Stimulated activated CD4-positive, alpha-beta T cell treated with anti-CD3 and anti-CD28 coated beads, Interleukin-12 subunit alpha, Interleukin-12 subunit beta, amount 100 ng/mL, for 48 hours (primary cell): ENCODE measurements around the gene HNRNPM.

Source experiments
- DNase-seq, 3 donors: peaks; one replicate each; pipeline ENCODE4 v3.0.0-alpha.2; 2020; ENCODE audit warnings: low read depth in 2 of 3, low spot score in 1 of 3

HNRNPM gene

DNA sequence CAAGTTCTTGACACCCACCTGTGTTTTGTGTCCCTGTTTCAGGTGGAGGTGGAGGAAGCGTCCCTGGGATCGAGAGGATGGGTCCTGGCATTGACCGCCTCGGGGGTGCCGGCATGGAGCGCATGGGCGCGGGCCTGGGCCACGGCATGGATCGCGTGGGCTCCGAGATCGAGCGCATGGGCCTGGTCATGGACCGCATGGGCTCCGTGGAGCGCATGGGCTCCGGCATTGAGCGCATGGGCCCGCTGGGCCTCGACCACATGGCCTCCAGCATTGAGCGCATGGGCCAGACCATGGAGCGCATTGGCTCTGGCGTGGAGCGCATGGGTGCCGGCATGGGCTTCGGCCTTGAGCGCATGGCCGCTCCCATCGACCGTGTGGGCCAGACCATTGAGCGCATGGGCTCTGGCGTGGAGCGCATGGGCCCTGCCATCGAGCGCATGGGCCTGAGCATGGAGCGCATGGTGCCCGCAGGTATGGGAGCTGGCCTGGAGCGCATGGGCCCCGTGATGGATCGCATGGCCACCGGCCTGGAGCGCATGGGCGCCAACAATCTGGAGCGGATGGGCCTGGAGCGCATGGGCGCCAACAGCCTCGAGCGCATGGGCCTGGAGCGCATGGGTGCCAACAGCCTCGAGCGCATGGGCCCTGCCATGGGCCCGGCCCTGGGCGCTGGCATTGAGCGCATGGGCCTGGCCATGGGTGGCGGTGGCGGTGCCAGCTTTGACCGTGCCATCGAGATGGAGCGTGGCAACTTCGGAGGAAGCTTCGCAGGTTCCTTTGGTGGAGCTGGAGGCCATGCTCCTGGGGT lies 41.0 kb downstream of the HNRNPM start:
- DNase-seq: no peak

DNA sequence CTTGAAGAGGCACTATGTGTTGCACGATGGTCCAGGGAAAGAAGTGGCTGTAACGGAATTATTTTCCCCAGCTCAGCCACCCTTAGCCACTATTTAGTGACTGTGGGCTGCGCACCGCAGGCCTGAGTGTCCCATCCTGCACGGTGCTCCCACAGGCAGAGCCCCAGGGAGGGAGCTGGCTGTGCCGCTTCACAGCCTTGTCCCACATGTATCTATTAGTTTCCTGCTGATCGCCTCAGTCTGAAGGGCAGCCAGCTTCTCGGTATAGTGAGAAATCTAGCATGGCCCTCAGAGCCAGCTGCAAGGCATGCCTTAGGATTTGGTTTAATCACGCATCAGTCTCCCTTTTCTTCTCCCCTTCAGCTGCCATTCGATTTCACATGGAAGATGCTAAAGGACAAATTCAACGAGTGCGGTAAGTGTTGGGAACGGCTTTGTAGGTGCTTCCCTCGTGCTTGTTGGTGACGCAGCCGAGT lies 41.9 kb downstream of the HNRNPM start:
- no peak for DNase-seq

GRCh38 chr19:8487137-8487851 lies 42.5 kb downstream of the HNRNPM start:
- DNase-seq: peak; percentile 31 to 44 (median 42)

DNA sequence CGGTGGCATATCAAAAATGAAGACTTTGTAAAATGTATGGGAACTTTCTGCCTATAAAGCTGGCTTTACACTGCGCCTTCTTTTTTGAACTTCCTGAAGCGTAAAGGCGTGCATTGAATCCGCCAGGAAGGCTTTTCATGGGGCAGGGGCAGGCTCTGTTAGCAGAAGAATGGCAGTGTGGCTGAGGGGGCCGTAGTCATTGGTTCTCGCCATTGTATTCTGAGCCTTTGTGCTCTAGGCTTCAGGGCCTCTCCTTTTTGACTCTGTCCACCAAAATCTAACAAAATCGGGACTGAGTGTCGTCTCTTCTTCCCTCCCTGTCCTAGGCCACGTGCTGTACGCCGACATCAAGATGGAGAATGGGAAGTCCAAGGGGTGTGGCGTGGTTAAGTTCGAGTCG lies 43.6 kb downstream of the HNRNPM start:
- no peak for DNase-seq

DNA sequence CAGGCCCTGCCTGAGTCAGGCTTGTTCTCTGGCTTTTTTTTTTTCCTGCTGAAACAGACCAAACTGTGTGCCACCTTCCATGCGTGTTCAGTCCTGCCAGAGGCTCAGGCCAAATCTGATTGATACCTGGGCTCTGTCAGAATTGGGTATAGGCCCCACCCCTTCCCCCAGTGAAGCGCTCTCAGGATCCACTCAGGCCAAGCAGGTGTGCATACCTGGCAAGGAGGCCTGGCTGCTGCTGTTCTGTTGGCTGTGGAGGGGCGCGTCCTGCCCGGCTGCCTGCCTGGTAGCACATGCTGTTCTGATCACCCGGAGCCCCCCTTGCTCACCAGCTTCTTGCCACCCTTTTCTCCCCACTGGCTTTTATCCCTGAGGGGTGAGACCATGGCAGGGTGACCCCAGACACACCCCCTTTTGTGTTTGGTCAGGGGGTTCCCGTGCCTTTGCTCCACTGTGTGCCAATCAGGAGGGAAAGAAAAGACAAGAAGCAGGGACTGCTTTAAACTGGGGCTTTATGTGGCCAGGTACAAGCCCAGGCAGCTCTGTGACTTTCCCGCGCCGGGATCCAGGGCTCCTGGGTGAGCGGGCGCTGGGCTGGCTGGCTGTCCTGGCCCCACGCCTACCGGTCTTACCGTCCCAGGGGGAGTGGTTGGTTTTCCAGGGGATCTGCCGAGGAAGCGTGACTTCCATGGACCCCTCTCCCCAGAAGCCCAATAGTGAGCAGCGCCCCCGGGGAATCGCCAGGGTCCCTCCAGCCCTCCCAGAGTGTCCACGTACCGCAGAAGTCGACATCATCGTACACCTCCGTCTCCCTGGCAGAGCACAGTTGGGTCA lies 45.0 kb downstream of the HNRNPM start:
- DNase-seq: no peak

- no peak for DNase-seq
Measured at GRCh38 chr19:8490395-8490760, 45.6 kb downstream of the HNRNPM start.

DNA sequence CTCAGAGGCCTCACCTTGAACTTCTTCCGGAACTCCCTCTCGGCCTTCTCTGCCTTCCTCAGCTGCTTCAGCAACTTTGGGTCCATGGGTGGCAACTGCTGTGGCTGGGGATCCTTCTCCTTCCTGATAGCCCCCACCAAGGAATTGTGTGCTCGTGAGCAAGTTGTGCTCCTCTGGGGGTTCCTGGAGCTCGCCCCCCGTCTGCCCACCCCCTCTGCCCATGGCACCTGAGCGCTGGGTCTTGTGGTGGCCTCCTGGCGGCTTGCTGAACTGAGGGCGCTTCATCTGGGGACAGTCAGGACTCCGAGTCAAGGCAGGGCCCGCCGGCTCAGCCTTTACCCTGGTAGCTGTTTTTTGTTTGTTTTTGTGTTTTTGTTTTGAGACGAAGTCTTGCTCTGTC lies 46.1 kb downstream of the HNRNPM start:
- DNase-seq: no peak

DNA sequence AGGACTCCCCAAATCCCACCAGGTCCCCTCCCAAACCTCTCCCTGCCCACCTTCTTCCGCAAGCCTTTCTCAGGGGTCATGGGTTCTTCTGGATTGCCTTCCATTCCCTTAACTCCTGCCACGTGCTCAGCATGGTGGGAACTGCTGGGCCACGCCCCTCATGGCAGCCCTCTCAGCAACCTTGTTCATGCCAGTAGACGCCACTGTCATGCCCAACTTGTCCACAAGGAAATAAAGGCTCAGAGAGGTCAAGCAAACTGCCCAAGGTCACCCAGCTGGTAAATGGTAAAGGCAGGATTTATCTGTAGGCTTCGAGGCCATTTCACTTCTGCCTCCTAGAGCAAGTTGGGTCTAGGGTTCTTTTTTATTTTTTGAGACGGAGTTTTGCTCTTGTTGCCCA lies 46.8 kb downstream of the HNRNPM start:
- no peak for DNase-seq

DNA sequence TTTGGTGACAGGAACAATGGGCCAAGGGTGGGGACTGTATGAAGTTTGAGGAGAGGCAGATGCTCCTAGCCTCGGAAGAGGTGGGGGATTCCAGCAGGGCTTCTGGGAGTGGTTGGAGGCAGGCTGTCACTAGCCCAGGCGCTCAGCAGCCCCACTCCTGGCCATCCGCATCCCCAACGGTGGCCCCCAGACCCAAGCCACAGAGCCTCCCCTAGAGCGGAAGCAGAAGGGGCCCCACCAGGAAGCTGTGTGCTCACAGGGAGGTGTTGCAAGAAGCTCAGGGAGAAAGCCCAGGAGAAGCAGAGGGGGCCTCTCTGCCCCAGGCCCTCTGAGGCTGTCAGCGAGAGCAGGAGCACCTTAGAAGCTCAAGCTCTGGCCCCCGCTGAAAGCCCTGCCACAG lies 49.4 kb downstream of the HNRNPM start:
- DNase-seq: no peak

DNA sequence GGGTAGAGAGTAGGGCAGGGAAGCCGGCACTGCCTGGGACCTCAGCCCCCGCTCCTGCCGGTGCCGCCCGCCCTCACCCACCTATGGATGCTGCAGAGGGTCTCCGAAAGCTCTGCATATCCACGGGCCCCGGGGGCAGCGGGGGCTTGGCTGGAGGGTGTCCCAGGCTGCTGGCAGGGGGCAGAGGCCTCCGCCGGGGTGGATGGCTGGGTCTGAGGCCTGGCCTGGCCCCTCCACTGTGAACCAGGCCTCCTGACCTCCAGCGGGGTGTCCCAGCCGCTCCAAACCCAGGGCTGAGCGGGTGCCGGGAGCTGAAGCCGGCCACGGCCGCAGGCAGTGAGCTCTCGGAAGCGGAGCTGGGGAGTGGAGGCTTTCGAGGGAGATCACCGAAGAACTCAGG lies 53.5 kb downstream of the HNRNPM start:
- no peak for DNase-seq

GRCh38 chr19:8499048-8499833 lies 54.5 kb downstream of the HNRNPM start:
- no peak for DNase-seq

DNA sequence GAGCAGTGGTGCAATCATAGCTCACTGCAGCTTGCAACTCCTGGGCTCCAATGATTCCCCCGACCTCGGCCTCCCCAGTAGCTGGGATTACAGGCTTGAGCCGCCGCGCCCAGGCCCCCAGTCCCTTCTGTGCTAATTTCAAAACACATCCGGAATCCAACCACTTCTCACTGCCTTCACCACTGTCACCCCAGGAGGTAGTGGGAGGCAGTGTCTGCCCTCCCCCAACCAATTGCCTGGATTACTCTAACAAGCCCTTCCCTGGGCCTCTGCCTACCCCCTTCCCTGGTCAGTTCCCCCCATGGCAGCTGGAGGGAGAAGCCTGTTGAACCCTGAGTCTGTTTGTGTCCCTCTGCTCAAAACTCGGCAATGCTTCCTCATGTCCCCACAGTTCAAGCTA lies 55.4 kb downstream of the HNRNPM start:
- no peak for DNase-seq

- no peak for DNase-seq
Measured at GRCh38 chr19:8501516-8501915, 56.7 kb downstream of the HNRNPM start.

GRCh38 chr19:8501981-8502380 lies 57.2 kb downstream of the HNRNPM start:
- DNase-seq: no peak

- DNase-seq: no peak
Measured at GRCh38 chr19:8503510-8503909, 58.7 kb downstream of the HNRNPM start.

DNA sequence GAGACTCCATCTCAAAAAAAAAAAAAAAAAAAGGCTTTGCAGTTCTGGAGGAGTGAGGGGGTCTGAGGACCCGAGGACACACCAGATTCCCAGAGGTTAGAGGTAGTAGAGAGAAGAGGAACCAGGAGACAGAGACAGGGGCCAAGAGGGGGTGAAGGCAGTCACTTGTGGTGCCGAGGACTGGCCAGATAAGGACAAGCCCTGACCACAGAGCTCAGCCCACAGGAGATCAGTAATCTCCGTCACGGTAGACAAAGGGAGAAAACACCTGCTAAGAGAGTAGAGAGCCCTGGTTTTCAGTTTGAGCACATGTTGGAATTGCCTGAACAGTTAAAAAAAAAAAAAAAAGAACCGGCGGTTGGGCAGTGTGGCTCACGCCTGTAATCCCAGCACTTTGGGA lies 59.4 kb downstream of the HNRNPM start:
- no peak for DNase-seq

GRCh38 chr19:8504919-8505318 lies 60.1 kb downstream of the HNRNPM start:
- no peak for DNase-seq

- peak; percentile 40 to 69 (median 69) for DNase-seq
Measured at GRCh38 chr19:8505680-8506401, 61.1 kb downstream of the HNRNPM start.

GRCh38 chr19:8506402-8506957 lies 61.7 kb downstream of the HNRNPM start:
- DNase-seq: no peak

- no peak for DNase-seq
Measured at GRCh38 chr19:8510589-8511115, 65.9 kb downstream of the HNRNPM start.
